Activated CD4-positive, CD25-positive, alpha-beta regulatory T cell treated with anti-CD3 and anti-CD28 coated beads, Interleukin-2, amount 50 U/mL, for 72 hours (primary cell): ENCODE data around the gene PML.

Experiments used
- DNase-seq: peaks from one replicate; pipeline ENCODE4 v3.0.0; 2021

Gene PML

GRCh38 chr15:73985101-73985873 lies 9.2 kb upstream of the PML start:
- DNase-seq: no peak

GRCh38 chr15:73986055-73986775 lies 8.3 kb upstream of the PML start:
- DNase-seq: no peak

- DNase-seq: no peak
Measured at GRCh38 chr15:73986776-73987056, 7.8 kb upstream of the PML start.

- DNase-seq: no peak
Measured at GRCh38 chr15:73987250-73987649, 7.3 kb upstream of the PML start.

- no peak for DNase-seq
Measured at GRCh38 chr15:73987681-73988444, 6.7 kb upstream of the PML start.

GRCh38 chr15:73988445-73988969 lies 6.0 kb upstream of the PML start:
- no peak for DNase-seq

- DNase-seq: no peak
Measured at GRCh38 chr15:73989001-73989798, 5.3 kb upstream of the PML start.

- no peak for DNase-seq
Measured at GRCh38 chr15:73990250-73991005, 4.1 kb upstream of the PML start.

GRCh38 chr15:73991260-73991659 lies 3.3 kb upstream of the PML start:
- no peak for DNase-seq

- peak; percentile 98 for DNase-seq
Measured at GRCh38 chr15:73991726-73992593, 2.6 kb upstream of the PML start, which contains the start of gene STOML1. STOML1 (minus strand) TSS chr15:73992295; CDS start chr15:73992223, 72 bp downstream.

- DNase-seq: no peak
Measured at GRCh38 chr15:73992594-73992898, 2.0 kb upstream of the PML start.

- no peak for DNase-seq
Measured at GRCh38 chr15:73993211-73993994, 1.1 kb upstream of the PML start.

- DNase-seq: no peak
Measured at GRCh38 chr15:73994912-73995622, 551 bp downstream of the PML start.

- no peak for DNase-seq
Measured at GRCh38 chr15:73996267-73996666, 1.8 kb downstream of the PML start.

GRCh38 chr15:73996939-73997338 lies 2.4 kb downstream of the PML start:
- no peak for DNase-seq

- DNase-seq: no peak
Measured at GRCh38 chr15:73997986-73998385, 3.5 kb downstream of the PML start.

GRCh38 chr15:74006774-74007639 lies 12.5 kb downstream of the PML start:
- DNase-seq: no peak

- no peak for DNase-seq
Measured at GRCh38 chr15:74007820-74008371, 13.4 kb downstream of the PML start.
